PC-3 (cell line): ENCODE data around the gene ATP13A4. TPM values are rescaled to one million over a fixed set of nuclear protein-coding genes. Genes with fewer than 3 reads are reported as not detected.

Experiments
- ATAC-seq: fragments of 200-7000 bp; cut with Tn5 transposase; 2 replicates; pipeline ENCODE4 v1.9.1; 2020; ENCODE audit warnings: mild to moderate bottlenecking, moderate library complexity
- BruUV-seq: library from RNA; stranded (reverse); fragments of 400-500 nt; replicated peaks from 2 replicates; lab custom pipeline; 2021; lab: Mats Ljungman, UMichigan
- CTCF ChIA-PET: fragments of 300-600 bp; sonication (Branson Sonifier 250); formaldehyde crosslinking; loops from one replicate; lab custom pipeline; 2022; ENCODE audit warnings: antibody characterized with exemption; lab: Charles Lee
- POLR2A ChIA-PET: fragments of 300-600 bp; sonication (Branson Sonifier 250); formaldehyde crosslinking; loops from one replicate; lab custom pipeline; 2022; ENCODE audit warnings: antibody characterized with exemption; ENCODE audit not compliant: unreplicated experiment; lab: Charles Lee
- DNase-seq: peaks from one replicate; pipeline ENCODE4 v3.0.0-alpha.2; 2015
- H2AFZ ChIP-seq: fragments of 300-600 bp; sonication (generic); 2 replicates; pipeline ENCODE4 v1.6.0; 2016; ENCODE audit warnings: antibody characterized with exemption, low read length
- H3F3A ChIP-seq: fragments of 300-600 bp; sonication (generic); one replicate; pipeline ENCODE4 v1.6.0; 2017; ENCODE audit warnings: antibody characterized with exemption, low read length, control low read depth, mild to moderate bottlenecking; ENCODE audit not compliant: unreplicated experiment
- H3K27ac ChIP-seq: fragments of 300-600 bp; sonication (generic); 2 replicates; pipeline ENCODE4 v1.5.1; 2016; ENCODE audit warnings: mild to moderate bottlenecking, low read length
- H3K27me3 ChIP-seq: fragments of 300-600 bp; sonication (generic); 2 replicates; pipeline ENCODE4 v1.6.1; 2016; ENCODE audit warnings: low read length, mixed read lengths
- H3K36me3 ChIP-seq: fragments of 300-600 bp; sonication (generic); 2 replicates; pipeline ENCODE4 v1.6.1; 2016; ENCODE audit warnings: low read depth, mixed run types, low read length, mixed read lengths
- H3K4me1 ChIP-seq: fragments of 300-600 bp; sonication (generic); 2 replicates; pipeline ENCODE4 v1.5.1; 2016; ENCODE audit warnings: low read length; ENCODE audit not compliant: insufficient read depth
- H3K4me2 ChIP-seq: fragments of 300-600 bp; sonication (generic); 2 replicates; pipeline ENCODE4 v1.6.0; 2016; ENCODE audit warnings: low read length
- H3K4me3 ChIP-seq: fragments of 300-600 bp; sonication (generic); 2 replicates; pipeline ENCODE4 v1.5.1; 2016; ENCODE audit warnings: mild to moderate bottlenecking, low read length, mixed read lengths
- H3K79me2 ChIP-seq: fragments of 300-600 bp; sonication (generic); 2 replicates; pipeline ENCODE4 v1.6.1; 2017; ENCODE audit warnings: low read length, mixed read lengths
- H3K9ac ChIP-seq: fragments of 300-600 bp; sonication (generic); 2 replicates; pipeline ENCODE4 v1.6.0; 2016; ENCODE audit warnings: mild to moderate bottlenecking, low read length
- H3K9me2 ChIP-seq: fragments of 300-600 bp; sonication (generic); replicated peaks from 2 replicates; pipeline ENCODE4 v1.6.1; 2016; ENCODE audit warnings: mixed run types, low read length, mixed read lengths
- H3K9me3 ChIP-seq: fragments of 300-600 bp; sonication (generic); 2 replicates; pipeline ENCODE4 v1.6.1; 2016; ENCODE audit warnings: low read length, mixed read lengths
- H4K20me1 ChIP-seq: fragments of 300-600 bp; sonication (generic); 2 replicates; pipeline ENCODE4 v1.6.1; 2016; ENCODE audit warnings: low read length, mixed read lengths
- EZH2 ChIP-seq: fragments of 300-600 bp; sonication (generic); IDR thresholded peaks from one replicate; pipeline ENCODE4 v1.6.1; 2017; ENCODE audit warnings: antibody characterized with exemption, mild to moderate bottlenecking, low read length; ENCODE audit not compliant: unreplicated experiment
- EZH2phosphoT487 ChIP-seq: fragments of 300-600 bp; sonication (generic); IDR thresholded peaks from 2 replicates; pipeline ENCODE4 v1.6.1; 2018; ENCODE audit warnings: mild to moderate bottlenecking, antibody characterized with exemption, low read length, borderline replicate concordance
- intact Hi-C: fragments of 100-400 bp; cut with micrococcal nuclease; formaldehyde crosslinking; loops from 2 replicates; pipeline ENCODE4 v1.9.0; 2023
- total RNA-seq: library from RNA; depleted of rRNA; stranded (reverse); fragments of >200 nt; gene quantifications from 2 replicates; pipeline ENCODE4 v1.2.3, GENCODE V29; 2014
- TF ChIP-seq, protein P1 (sequence below): fragments of 300-600 bp; sonication (generic); conservative IDR thresholded peaks from 2 replicates; pipeline ENCODE4 v1.5.1; 2017; ENCODE audit warnings: antibody characterized with exemption, low read depth, mild to moderate bottlenecking, low read length

The ATP13A4 gene
- total RNA-seq, 1 experiment from 2014 or later, result not detected

DNA sequence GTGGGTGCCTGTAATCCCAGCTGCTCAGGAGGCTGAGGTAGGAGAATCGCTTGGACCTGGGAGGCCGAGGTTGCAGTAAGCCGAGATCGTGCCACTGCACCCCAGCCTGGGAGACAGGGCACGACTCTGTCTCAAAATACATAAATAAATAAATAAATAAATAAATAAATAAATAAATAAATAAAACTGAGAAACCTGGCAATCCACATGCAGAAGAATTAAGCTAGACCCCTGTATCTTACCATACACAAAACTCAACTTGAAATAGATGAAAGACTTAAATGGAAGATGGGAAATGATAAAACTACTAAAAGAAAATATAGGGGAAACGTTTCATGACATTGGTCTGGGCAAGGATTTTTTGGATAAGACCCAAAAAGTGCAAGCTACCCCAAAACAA lies 58.0 kb downstream of the ATP13A4 start:
- Histone ChIP-seq H3K27me3 (peaks cover 56% of the 10 kb centered on the region), H3F3A (no peaks in the 10 kb centered on the region), H4K20me1 (no peaks in the 10 kb centered on the region), H3K4me1 (no peaks in the 10 kb centered on the region), H2AFZ (no peak overlapping the region), H3K4me3 (no peak overlapping the region), H3K4me2 (no peak overlapping the region), H3K9me3 (no peaks in the 10 kb centered on the region), H3K36me3 (no peaks in the 10 kb centered on the region), H3K27ac (no peak overlapping the region), H3K9ac (no peak overlapping the region), H3K79me2 (no peaks in the 10 kb centered on the region), H3K9me2 (no peaks in the 10 kb centered on the region)
- ATAC-seq (no peak), DNase-seq (no peak)
- BruUV-seq, result no TSS peak
- ChIA-PET POLR2A (no interaction called here), CTCF (no interaction called here)
- TF ChIP-seq EZH2phosphoT487, result no peak
- no peak for TF ChIP-seq EZH2
- TF ChIP-seq, protein P1, sequence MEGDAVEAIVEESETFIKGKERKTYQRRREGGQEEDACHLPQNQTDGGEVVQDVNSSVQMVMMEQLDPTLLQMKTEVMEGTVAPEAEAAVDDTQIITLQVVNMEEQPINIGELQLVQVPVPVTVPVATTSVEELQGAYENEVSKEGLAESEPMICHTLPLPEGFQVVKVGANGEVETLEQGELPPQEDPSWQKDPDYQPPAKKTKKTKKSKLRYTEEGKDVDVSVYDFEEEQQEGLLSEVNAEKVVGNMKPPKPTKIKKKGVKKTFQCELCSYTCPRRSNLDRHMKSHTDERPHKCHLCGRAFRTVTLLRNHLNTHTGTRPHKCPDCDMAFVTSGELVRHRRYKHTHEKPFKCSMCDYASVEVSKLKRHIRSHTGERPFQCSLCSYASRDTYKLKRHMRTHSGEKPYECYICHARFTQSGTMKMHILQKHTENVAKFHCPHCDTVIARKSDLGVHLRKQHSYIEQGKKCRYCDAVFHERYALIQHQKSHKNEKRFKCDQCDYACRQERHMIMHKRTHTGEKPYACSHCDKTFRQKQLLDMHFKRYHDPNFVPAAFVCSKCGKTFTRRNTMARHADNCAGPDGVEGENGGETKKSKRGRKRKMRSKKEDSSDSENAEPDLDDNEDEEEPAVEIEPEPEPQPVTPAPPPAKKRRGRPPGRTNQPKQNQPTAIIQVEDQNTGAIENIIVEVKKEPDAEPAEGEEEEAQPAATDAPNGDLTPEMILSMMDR, result no peak
- intact Hi-C loops, result no loop called here

DNA sequence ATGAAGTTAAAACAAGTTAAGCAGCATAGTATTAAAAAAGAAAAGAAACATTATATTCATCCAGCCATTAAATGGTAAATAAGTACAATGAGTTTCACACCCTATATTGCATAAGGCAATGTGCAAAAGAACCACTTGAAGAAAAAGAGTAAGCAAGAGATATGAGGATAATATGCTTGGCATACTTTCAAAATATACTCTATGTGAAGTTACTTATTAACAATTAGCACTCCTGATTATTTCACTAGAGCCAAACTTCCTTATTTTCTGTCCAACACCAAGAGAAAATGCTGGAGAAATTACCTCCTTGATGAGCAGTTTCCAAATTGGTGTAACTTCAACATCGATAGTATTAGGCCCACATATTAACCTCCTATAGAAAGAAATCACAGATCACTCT lies 63.7 kb downstream of the ATP13A4 start:
- Histone ChIP-seq H3K4me2 (no peak overlapping the region), H3K79me2 (no peaks in the 10 kb centered on the region), H3F3A (no peaks in the 10 kb centered on the region), H3K9ac (no peak overlapping the region), H3K9me3 (no peaks in the 10 kb centered on the region), H3K36me3 (no peaks in the 10 kb centered on the region), H3K27me3 (peaks cover 70% of the 10 kb centered on the region), H3K4me3 (no peak overlapping the region), H4K20me1 (no peaks in the 10 kb centered on the region), H3K9me2 (no peaks in the 10 kb centered on the region), H3K4me1 (no peaks in the 10 kb centered on the region), H3K27ac (no peak overlapping the region), H2AFZ (no peak overlapping the region)
- CTCF ChIA-PET, result interaction anchor here (0.7 kb wide), 1 partner anchor 31 kb away, joined by 3 read pairs; no protein-coding TSS in a partner anchor
- DNase-seq (no peak), ATAC-seq (no peak)
- POLR2A ChIA-PET, result no interaction called here
- TF ChIP-seq EZH2 (no peak), EZH2phosphoT487 (no peak)
- TF ChIP-seq, protein P1, result no peak
- intact Hi-C loops, result no loop called here
- no TSS peak for BruUV-seq

DNA sequence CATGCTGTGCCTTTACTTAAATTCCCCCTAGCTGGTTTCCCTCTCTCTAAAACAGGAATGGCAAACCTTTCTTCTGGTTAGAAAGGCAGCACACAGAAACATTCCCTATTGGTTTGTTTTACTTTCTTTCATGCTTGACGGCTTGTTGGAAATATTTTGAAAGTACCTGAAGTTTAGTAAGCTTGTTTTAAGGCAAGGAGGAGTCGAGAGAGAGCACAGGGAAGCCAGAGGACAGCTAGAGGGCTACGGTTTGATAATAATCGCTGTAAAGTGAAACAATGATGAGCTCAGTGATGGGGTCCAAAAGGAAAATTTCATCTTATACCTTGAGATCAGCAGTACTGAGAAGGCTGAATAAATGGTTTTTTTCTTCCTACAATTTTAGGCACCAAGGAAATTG lies 64.1 kb downstream of the ATP13A4 start:
- no TSS peak for BruUV-seq
- H3K4me1 ChIP-seq, result no peaks in the 10 kb centered on the region
- H2AFZ ChIP-seq, result no peak overlapping the region
- no peaks in the 10 kb centered on the region for H3F3A ChIP-seq
- intact Hi-C loops, result no loop called here
- no peak for TF ChIP-seq EZH2phosphoT487
- no peak for TF ChIP-seq EZH2
- TF ChIP-seq, protein P1, result no peak
- H3K27me3 ChIP-seq, result peaks cover 73% of the 10 kb centered on the region
- no peaks in the 10 kb centered on the region for H4K20me1 ChIP-seq
- H3K9me2 ChIP-seq, result no peaks in the 10 kb centered on the region
- H3K36me3 ChIP-seq, result no peaks in the 10 kb centered on the region
- no peak overlapping the region for H3K4me3 ChIP-seq
- no peak overlapping the region for H3K9ac ChIP-seq
- no peaks in the 10 kb centered on the region for H3K9me3 ChIP-seq
- POLR2A ChIA-PET, result no interaction called here
- H3K4me2 ChIP-seq, result no peak overlapping the region
- H3K79me2 ChIP-seq, result no peaks in the 10 kb centered on the region
- H3K27ac ChIP-seq, result no peak overlapping the region
- ATAC-seq (no peak), DNase-seq (no peak)
- CTCF ChIA-PET, result interaction anchor here (0.7 kb wide), 1 partner anchor 30 kb away, joined by 3 read pairs; no protein-coding TSS in a partner anchor
